Ascending aorta (tissue), 2 donors: Measurements from ENCODE around the gene HIP1. TPM values are rescaled to one million over a fixed set of nuclear protein-coding genes. Genes with fewer than 3 reads are reported as not detected.

Source experiments
- DNase-seq, 2 donors: peaks; one replicate each; pipeline ENCODE4 v3.0.0-alpha.2; 2019; ENCODE audit warnings: low spot score in 2 of 2
- H3K27ac ChIP-seq, 2 donors: fragments of 200-600 bp; sonication (generic); one replicate each; pipeline ENCODE4 v1.5.1; 2016 to 2017; ENCODE audit warnings: mild to moderate bottlenecking in 1 of 2
- H3K27me3 ChIP-seq: fragments of 200-600 bp; sonication (generic); one replicate; pipeline ENCODE4 v1.5.1; 2017
- H3K36me3 ChIP-seq, 2 donors: fragments of 200-600 bp; sonication (generic); one replicate each; pipeline ENCODE4 v1.5.1; 2016
- H3K4me1 ChIP-seq, 2 donors: fragments of 200-600 bp; sonication (generic); one replicate each; pipeline ENCODE4 v1.5.1; 2016 to 2017; ENCODE audit warnings: mild to moderate bottlenecking in 1 of 2
- H3K4me3 ChIP-seq, 2 donors: fragments of 200-600 bp; sonication (generic); one replicate each; pipeline ENCODE4 v1.5.1; 2016 to 2017; ENCODE audit warnings: mild to moderate bottlenecking in 1 of 2
- H3K9me3 ChIP-seq, 2 donors: fragments of 200-600 bp; sonication (generic); one replicate each; pipeline ENCODE4 v1.5.1; 2016
- CTCF ChIP-seq, 3 experiments: fragments of 200-600 bp in 2 of 3; fragments of 450-650 bp in 1 of 3; sonication (generic) in 2 of 3; IDR thresholded peaks; one replicate each; pipeline ENCODE4 v1.5.1; 2016 to 2019; ENCODE audit warnings: antibody characterized with exemption in 3 of 3, mild to moderate bottlenecking in 1 of 3, moderate library complexity in 1 of 3
- intact Hi-C: fragments of 100-400 bp; cut with DNase I; formaldehyde crosslinking; loops from one replicate; pipeline ENCODE4 v1.15.1; 2023
- total RNA-seq: library from RNA; depleted of rRNA; stranded (reverse); fragments of >200 nt; gene quantifications from one replicate; pipeline ENCODE4 v1.1.0, GENCODE V29; 2016

Gene HIP1
- total RNA-seq, 1 donor from 2014 or later, result 47.5 TPM

GRCh38 chr7:75655536-75655935, 83.2 kb downstream of the HIP1 start:
- no peaks in the 10 kb centered on the region for H3K9me3 ChIP-seq
- H3K36me3 ChIP-seq, result no peaks in the 10 kb centered on the region
- intact Hi-C loops, result loop anchor here (5.0 kb wide), 1 partner anchor 33 kb away; no protein-coding TSS in a partner anchor
- no peak for DNase-seq
- TF ChIP-seq CTCF (IDR thresholded peaks at IDR 0.05), result no peak
- H3K27ac ChIP-seq, result peak overlapping the region; percentile 55 to 60
- no peak overlapping the region for H3K4me3 ChIP-seq
- H3K4me1 ChIP-seq, result peaks cover 11 to 27% of the 10 kb centered on the region in 2 donors
- H3K27me3 ChIP-seq, result no peaks in the 10 kb centered on the region

- Histone ChIP-seq H3K4me3 (no peak overlapping the region), H3K36me3 (no peaks in the 10 kb centered on the region), H3K9me3 (no peaks in the 10 kb centered on the region), H3K27ac (peak overlapping the region; percentile 31 to 55), H3K4me1 (peaks cover 15 to 31% of the 10 kb centered on the region in 2 donors), H3K27me3 (no peaks in the 10 kb centered on the region)
- intact Hi-C loops, result loop anchor here (5.0 kb wide), 1 partner anchor 33 kb away; no protein-coding TSS in a partner anchor
- DNase-seq, result no peak
- TF ChIP-seq CTCF (IDR thresholded peaks at IDR 0.05), result no peak
These were observed 83.9 kb downstream of the HIP1 start for GRCh38 chr7:75654855-75655254.

GRCh38 chr7:75653651-75654050, 85.1 kb downstream of the HIP1 start:
- intact Hi-C loops, result no loop called here
- DNase-seq, result no peak
- H3K27me3 ChIP-seq, result no peaks in the 10 kb centered on the region
- no peaks in the 10 kb centered on the region for H3K36me3 ChIP-seq
- peaks cover 14 to 35% of the 10 kb centered on the region in 2 donors for H3K4me1 ChIP-seq
- H3K27ac ChIP-seq, result peak overlapping the region in 1 of 2 donors; percentile 25
- no peak for TF ChIP-seq CTCF (IDR thresholded peaks at IDR 0.05)
- no peak overlapping the region for H3K4me3 ChIP-seq
- no peaks in the 10 kb centered on the region for H3K9me3 ChIP-seq

- no peaks in the 10 kb centered on the region for H3K27me3 ChIP-seq
- TF ChIP-seq CTCF (IDR thresholded peaks at IDR 0.05), result no peak
- intact Hi-C loops, result no loop called here
- peaks cover 9 to 27% of the 10 kb centered on the region in 2 donors for H3K4me1 ChIP-seq
- no peak overlapping the region for H3K4me3 ChIP-seq
- peaks cover 0 to 1% of the 10 kb centered on the region in 2 donors for H3K36me3 ChIP-seq
- H3K27ac ChIP-seq, result no peak overlapping the region
- H3K9me3 ChIP-seq, result no peaks in the 10 kb centered on the region
- no peak for DNase-seq
These were observed 86.0 kb downstream of the HIP1 start for GRCh38 chr7:75652788-75653187.

GRCh38 chr7:75650681-75651080, 88.1 kb downstream of the HIP1 start:
- peak; percentile 25 to 78 for DNase-seq
- no peaks in the 10 kb centered on the region for H3K27me3 ChIP-seq
- no peak overlapping the region for H3K4me3 ChIP-seq
- H3K4me1 ChIP-seq, result peaks cover 9 to 19% of the 10 kb centered on the region in 2 donors
- no peaks in the 10 kb centered on the region for H3K9me3 ChIP-seq
- H3K27ac ChIP-seq, result peak overlapping the region; percentile 74 to 82
- intact Hi-C loops, result no loop called here
- H3K36me3 ChIP-seq, result peaks cover 0 to 7% of the 10 kb centered on the region in 2 donors
- TF ChIP-seq CTCF (IDR thresholded peaks at IDR 0.05), result no peak

GRCh38 chr7:75650062-75650461, 88.7 kb downstream of the HIP1 start:
- Histone ChIP-seq H3K27ac (peak overlapping the region; percentile 74 to 82), H3K9me3 (no peaks in the 10 kb centered on the region), H3K36me3 (peaks cover 0 to 7% of the 10 kb centered on the region in 2 donors), H3K27me3 (no peaks in the 10 kb centered on the region), H3K4me3 (no peak overlapping the region), H3K4me1 (peaks cover 6 to 19% of the 10 kb centered on the region in 2 donors)
- TF ChIP-seq CTCF (IDR thresholded peaks at IDR 0.05), result no peak
- intact Hi-C loops, result no loop called here
- no peak for DNase-seq
